Hematopoietic multipotent progenitor cell (in vitro differentiated cells): Measurements from ENCODE around the gene GALNT14. TPM values are rescaled to one million over a fixed set of nuclear protein-coding genes. Genes with fewer than 3 reads are reported as not detected.

Source experiments
- DNase-seq, 3 donors: peaks; one replicate each; pipeline ENCODE4 v3.0.0-alpha.2; 2011 to 2015; ENCODE audit warnings: low read depth in 2 of 3, low spot score in 2 of 3
- total RNA-seq: library from RNA; depleted of rRNA; stranded (reverse); fragments of >200 nt; gene quantifications from one replicate; pipeline ENCODE4 v1.2.3, GENCODE V29; 2012

GALNT14 gene
- total RNA-seq, 1 donor = 12.9 TPM

- no peak for DNase-seq
These were observed 77.8 kb downstream of the GALNT14 start for GRCh38 chr2:31060397-31060796.

GRCh38 chr2:31058096-31059035 lies 79.9 kb downstream of the GALNT14 start:
- no peak for DNase-seq

GRCh38 chr2:31057691-31058090 lies 80.5 kb downstream of the GALNT14 start:
- no peak for DNase-seq

GRCh38 chr2:31055938-31056337 lies 82.3 kb downstream of the GALNT14 start:
- DNase-seq = no peak

GRCh38 chr2:31054842-31055388 lies 83.3 kb downstream of the GALNT14 start:
- no peak for DNase-seq

GRCh38 chr2:31053929-31054782 lies 84.1 kb downstream of the GALNT14 start:
- DNase-seq = no peak

- no peak for DNase-seq
These were observed 86.0 kb downstream of the GALNT14 start for GRCh38 chr2:31052284-31052683.

- peak in 2 of 3 donors; percentile 9 to 39 for DNase-seq
These were observed 86.7 kb downstream of the GALNT14 start for GRCh38 chr2:31051258-31052140.

GRCh38 chr2:31049916-31050588 lies 88.2 kb downstream of the GALNT14 start:
- no peak for DNase-seq

- no peak for DNase-seq
These were observed 89.0 kb downstream of the GALNT14 start for GRCh38 chr2:31049264-31049663.

GRCh38 chr2:31047599-31047998 lies 90.6 kb downstream of the GALNT14 start:
- DNase-seq = no peak

- DNase-seq = no peak
These were observed 99.9 kb downstream of the GALNT14 start for GRCh38 chr2:31038385-31038784.

GRCh38 chr2:31037058-31037457 lies 101.2 kb downstream of the GALNT14 start:
- DNase-seq = peak in 1 of 3 donors; percentile 13

- DNase-seq = no peak
These were observed 105.2 kb downstream of the GALNT14 start for GRCh38 chr2:31033032-31033431.

GRCh38 chr2:31032475-31032874 lies 105.8 kb downstream of the GALNT14 start:
- no peak for DNase-seq

- DNase-seq = no peak
These were observed 107.0 kb downstream of the GALNT14 start for GRCh38 chr2:31031132-31031706.

GRCh38 chr2:31028417-31028816 lies 109.8 kb downstream of the GALNT14 start:
- DNase-seq = no peak

- no peak for DNase-seq
These were observed 110.7 kb downstream of the GALNT14 start for GRCh38 chr2:31027549-31027948.

GRCh38 chr2:31023541-31023940 lies 114.7 kb downstream of the GALNT14 start:
- no peak for DNase-seq
